ENCODE results near the gene HSPB8. TPM values are rescaled to one million over a fixed set of nuclear protein-coding genes. Genes with fewer than 3 reads are reported as not detected.

HSPB8 gene
- total and polyA plus RNA-seq, 7 experiments from 2014 or later: not detected

DNA sequence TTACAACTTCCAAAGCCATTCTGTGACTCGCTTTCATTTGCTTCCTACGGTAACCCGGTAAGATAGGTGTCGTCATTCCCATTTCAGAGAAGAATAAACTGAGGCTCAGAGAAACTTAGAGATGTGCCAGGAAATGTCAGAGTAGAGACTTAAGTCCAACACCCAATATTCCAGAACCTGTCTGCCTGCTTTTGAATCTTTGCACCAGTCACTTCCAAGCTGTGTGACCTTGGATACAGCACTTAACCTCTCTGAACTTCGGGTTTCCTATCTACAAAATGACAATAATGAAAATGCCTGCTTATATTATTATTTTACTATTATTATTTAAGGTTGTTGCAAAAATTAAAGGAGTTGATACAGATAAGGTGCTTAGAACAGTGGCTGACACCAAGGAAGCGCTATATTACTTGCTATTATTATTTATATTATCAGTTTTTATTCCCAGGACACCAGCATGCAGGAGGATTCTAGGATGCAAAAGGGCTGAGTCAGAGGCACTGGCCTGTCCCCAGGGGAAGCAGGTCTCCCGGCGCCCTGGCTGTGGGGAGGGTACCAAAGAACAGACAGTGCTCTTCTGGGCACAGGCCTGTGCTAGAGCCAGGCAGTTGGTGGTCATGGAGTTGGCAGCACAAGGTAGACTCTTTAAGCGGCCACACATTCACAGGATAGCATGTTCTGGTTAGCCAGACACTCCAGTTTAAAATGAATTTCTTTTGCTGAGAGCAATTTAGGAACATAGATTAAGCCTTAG is 5.4 kb downstream of the HSPB8 start:
- H3K9me3 ChIP-seq (ENCODE audit: control insufficient read depth in 2 of 3, low read length in 3 of 3): no peaks in the 10 kb centered on the region
- no peaks in the 10 kb centered on the region for H3K36me3 ChIP-seq (ENCODE audit: control insufficient read depth in 2 of 3, insufficient read depth in 3 of 3, low read length in 3 of 3)
- no peak for ATAC-seq
- H3K4me3 ChIP-seq (ENCODE audit: low read length): no peak overlapping the region
- H3K27me3 ChIP-seq (ENCODE audit: control insufficient read depth in 2 of 2, insufficient read depth in 2 of 2, low read length in 2 of 2): no peaks in the 10 kb centered on the region
- H3K9me3 Mint-ChIP-seq: no peaks in the 10 kb centered on the region
- CTCF ChIA-PET: no interaction called here
- DNase-seq: no peak
- no peaks in the 10 kb centered on the region for H3K4me1 ChIP-seq (ENCODE audit: control insufficient read depth in 2 of 2, insufficient read depth in 2 of 2, low read length in 2 of 2)
- H3K27ac ChIP-seq (ENCODE audit: low read depth, low read length): no peak overlapping the region
- no peaks in the 10 kb centered on the region for H3K36me3 Mint-ChIP-seq
- intact Hi-C loops (cut with micrococcal nuclease): no loop called here
- no peak overlapping the region for H3K4me3 Mint-ChIP-seq
- H3K27ac Mint-ChIP-seq: no peak overlapping the region
- peaks cover 0 to 13% (median 0%) of the 10 kb centered on the region in 5 donors for H3K27me3 Mint-ChIP-seq
- no peaks in the 10 kb centered on the region for H3K4me1 Mint-ChIP-seq
- POLR2A ChIA-PET: no interaction called here

GRCh38 chr12:119195256-119195655 is 16.5 kb downstream of the HSPB8 start:
- no peak overlapping the region for H3K4me3 Mint-ChIP-seq
- H3K27me3 ChIP-seq (ENCODE audit: control insufficient read depth in 2 of 2, insufficient read depth in 2 of 2, low read length in 2 of 2): no peaks in the 10 kb centered on the region
- intact Hi-C loops (cut with micrococcal nuclease): no loop called here
- H3K27ac ChIP-seq (ENCODE audit: low read depth, low read length): no peak overlapping the region
- no peak overlapping the region for H3K4me3 ChIP-seq (ENCODE audit: low read length)
- no peaks in the 10 kb centered on the region for H3K36me3 Mint-ChIP-seq
- no peak for DNase-seq
- no peaks in the 10 kb centered on the region for H3K9me3 ChIP-seq (ENCODE audit: control insufficient read depth in 2 of 3, low read length in 3 of 3)
- peaks cover 0 to 10% (median 2%) of the 10 kb centered on the region in 11 donors for H3K9me3 Mint-ChIP-seq
- no peak overlapping the region for H3K27ac Mint-ChIP-seq
- H3K36me3 ChIP-seq (ENCODE audit: control insufficient read depth in 2 of 3, insufficient read depth in 3 of 3, low read length in 3 of 3): no peaks in the 10 kb centered on the region
- peaks cover 0 to 5% (median 0%) of the 10 kb centered on the region in 5 donors for H3K27me3 Mint-ChIP-seq
- peaks cover 0 to 2% (median 0%) of the 10 kb centered on the region in 7 donors for H3K4me1 Mint-ChIP-seq
- POLR2A ChIA-PET: no interaction called here
- no peaks in the 10 kb centered on the region for H3K4me1 ChIP-seq (ENCODE audit: control insufficient read depth in 2 of 2, insufficient read depth in 2 of 2, low read length in 2 of 2)
- ATAC-seq: no peak
- CTCF ChIA-PET: no interaction called here

- H3K4me3 ChIP-seq (ENCODE audit: low read length): no peak overlapping the region
- H3K9me3 ChIP-seq (ENCODE audit: control insufficient read depth in 2 of 3, low read length in 3 of 3): no peaks in the 10 kb centered on the region
- no peak overlapping the region for H3K27ac ChIP-seq (ENCODE audit: low read depth, low read length)
- intact Hi-C loops (cut with micrococcal nuclease): no loop called here
- ChIA-PET CTCF (no interaction called here), POLR2A (no interaction called here)
- Mint-ChIP-seq H3K4me1 (peaks cover 0 to 2% (median 0%) of the 10 kb centered on the region in 7 donors), H3K9me3 (peaks cover 0 to 10% (median 2%) of the 10 kb centered on the region in 11 donors), H3K27ac (no peak overlapping the region), H3K4me3 (no peak overlapping the region), H3K36me3 (no peaks in the 10 kb centered on the region), H3K27me3 (peaks cover 0 to 9% (median 0%) of the 10 kb centered on the region in 5 donors)
- DNase-seq (no peak), ATAC-seq (no peak)
- H3K27me3 ChIP-seq (ENCODE audit: control insufficient read depth in 2 of 2, insufficient read depth in 2 of 2, low read length in 2 of 2): no peaks in the 10 kb centered on the region
- H3K4me1 ChIP-seq (ENCODE audit: control insufficient read depth in 2 of 2, insufficient read depth in 2 of 2, low read length in 2 of 2): no peaks in the 10 kb centered on the region
- H3K36me3 ChIP-seq (ENCODE audit: control insufficient read depth in 2 of 3, insufficient read depth in 3 of 3, low read length in 3 of 3): no peaks in the 10 kb centered on the region
Observed at GRCh38 chr12:119198440-119198839, 19.7 kb downstream of the HSPB8 start.

DNA sequence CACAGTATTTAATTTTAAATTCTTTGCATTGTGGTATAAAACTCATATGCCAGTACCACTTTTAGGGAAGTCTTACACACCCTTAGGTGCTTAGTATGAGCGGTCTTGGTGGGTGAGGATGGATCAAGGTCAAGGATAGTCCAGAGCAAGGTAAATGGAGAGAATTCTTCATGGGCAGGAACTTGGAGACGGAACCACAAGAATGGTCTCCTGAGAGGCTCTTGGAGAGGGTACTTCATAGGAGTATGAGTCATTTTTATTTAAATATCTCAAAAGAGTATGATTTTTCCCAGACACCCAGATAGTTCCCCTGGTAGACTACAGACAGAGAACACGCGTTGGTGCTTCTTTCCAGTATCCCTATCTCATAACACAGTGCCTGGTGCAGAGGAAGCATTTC is 21.9 kb downstream of the HSPB8 start:
- no peak overlapping the region for H3K27ac ChIP-seq (ENCODE audit: low read depth, low read length)
- no peaks in the 10 kb centered on the region for H3K4me1 ChIP-seq (ENCODE audit: control insufficient read depth in 2 of 2, insufficient read depth in 2 of 2, low read length in 2 of 2)
- no peaks in the 10 kb centered on the region for H3K27me3 ChIP-seq (ENCODE audit: control insufficient read depth in 2 of 2, insufficient read depth in 2 of 2, low read length in 2 of 2)
- ATAC-seq: no peak
- intact Hi-C loops (cut with micrococcal nuclease): no loop called here
- H3K27ac Mint-ChIP-seq: no peak overlapping the region
- no peaks in the 10 kb centered on the region for H3K36me3 Mint-ChIP-seq
- ChIA-PET CTCF (no interaction called here), POLR2A (no interaction called here)
- peaks cover 0 to 3% (median 0%) of the 10 kb centered on the region in 11 donors for H3K9me3 Mint-ChIP-seq
- H3K36me3 ChIP-seq (ENCODE audit: control insufficient read depth in 2 of 3, insufficient read depth in 3 of 3, low read length in 3 of 3): no peaks in the 10 kb centered on the region
- H3K4me3 ChIP-seq (ENCODE audit: low read length): no peak overlapping the region
- DNase-seq: no peak
- H3K4me3 Mint-ChIP-seq: no peak overlapping the region
- peaks cover 0 to 9% (median 0%) of the 10 kb centered on the region in 5 donors for H3K27me3 Mint-ChIP-seq
- peaks cover 0 to 2% (median 0%) of the 10 kb centered on the region in 7 donors for H3K4me1 Mint-ChIP-seq
- H3K9me3 ChIP-seq (ENCODE audit: control insufficient read depth in 2 of 3, low read length in 3 of 3): no peaks in the 10 kb centered on the region

DNA sequence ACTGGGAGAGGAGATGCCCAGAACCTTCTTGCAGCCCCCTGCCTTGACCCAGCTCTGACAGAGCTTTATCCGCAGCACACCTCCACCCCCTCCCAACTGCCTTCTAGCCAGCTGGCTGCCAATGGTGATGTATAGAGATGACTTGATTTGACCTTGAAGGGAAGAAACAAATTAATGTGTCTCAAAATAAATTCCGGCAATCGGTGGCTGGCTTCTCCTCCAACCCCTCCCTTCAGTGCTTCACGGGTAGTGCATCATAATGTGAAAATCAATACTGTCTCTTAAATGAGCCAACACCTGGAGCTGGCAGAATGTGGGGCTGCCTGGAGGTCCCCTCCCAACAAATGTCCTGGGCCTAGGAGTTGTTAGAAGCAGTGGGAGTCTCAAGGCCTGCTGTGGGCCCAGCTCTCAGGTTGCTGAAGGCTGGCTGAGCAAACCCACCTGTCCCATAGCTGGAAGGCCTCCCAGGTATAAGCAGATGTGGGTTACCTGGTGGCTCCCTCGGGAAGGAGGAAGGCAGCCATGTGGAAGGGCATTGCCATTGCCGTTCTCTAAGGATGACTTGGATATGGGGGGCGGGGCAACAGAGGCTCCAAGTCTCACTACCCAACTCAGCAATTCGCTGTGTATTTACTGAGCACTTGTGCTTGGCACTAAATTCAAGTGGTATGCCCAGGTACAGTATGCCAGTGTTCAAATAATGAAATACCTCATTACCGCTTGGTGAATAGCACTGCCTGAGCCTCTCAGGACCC is 23.2 kb downstream of the HSPB8 start:
- no peaks in the 10 kb centered on the region for H3K36me3 ChIP-seq (ENCODE audit: control insufficient read depth in 2 of 3, insufficient read depth in 3 of 3, low read length in 3 of 3)
- DNase-seq (no peak), ATAC-seq (no peak)
- peaks cover 0 to 3% (median 0%) of the 10 kb centered on the region in 11 donors for H3K9me3 Mint-ChIP-seq
- H3K4me3 ChIP-seq (ENCODE audit: low read length): no peak overlapping the region
- H3K4me3 Mint-ChIP-seq: no peak overlapping the region
- H3K27me3 ChIP-seq (ENCODE audit: control insufficient read depth in 2 of 2, insufficient read depth in 2 of 2, low read length in 2 of 2): no peaks in the 10 kb centered on the region
- H3K27me3 Mint-ChIP-seq: peaks cover 0 to 9% (median 0%) of the 10 kb centered on the region in 5 donors
- H3K4me1 ChIP-seq (ENCODE audit: control insufficient read depth in 2 of 2, insufficient read depth in 2 of 2, low read length in 2 of 2): no peaks in the 10 kb centered on the region
- CTCF ChIA-PET: no interaction called here
- intact Hi-C loops (cut with micrococcal nuclease): no loop called here
- peaks cover 0 to 2% (median 0%) of the 10 kb centered on the region in 7 donors for H3K4me1 Mint-ChIP-seq
- no peak overlapping the region for H3K27ac Mint-ChIP-seq
- no peaks in the 10 kb centered on the region for H3K36me3 Mint-ChIP-seq
- no peaks in the 10 kb centered on the region for H3K9me3 ChIP-seq (ENCODE audit: control insufficient read depth in 2 of 3, low read length in 3 of 3)
- POLR2A ChIA-PET: no interaction called here
- H3K27ac ChIP-seq (ENCODE audit: low read depth, low read length): no peak overlapping the region

DNA sequence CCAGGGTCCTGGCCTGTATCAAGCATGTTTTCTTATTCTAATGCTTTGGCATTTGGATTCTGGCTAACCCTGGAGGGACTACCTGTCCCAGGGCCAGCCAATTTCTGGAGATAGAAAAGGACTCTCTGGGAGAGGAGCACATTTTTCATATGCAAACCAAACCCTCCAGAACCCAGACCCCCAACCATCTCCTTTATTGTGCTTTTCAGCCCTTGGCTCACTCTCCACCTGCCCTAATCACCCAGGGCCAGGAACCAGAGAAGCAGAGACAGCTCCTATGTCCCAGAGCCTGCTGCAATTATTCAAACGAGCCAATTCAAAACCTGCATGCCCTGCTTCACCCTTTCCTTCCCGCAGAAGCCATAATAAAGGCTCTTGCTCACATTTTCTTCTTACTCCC is 23.8 kb downstream of the HSPB8 start:
- peaks cover 0 to 2% (median 0%) of the 10 kb centered on the region in 7 donors for H3K4me1 Mint-ChIP-seq
- H3K27ac Mint-ChIP-seq: no peak overlapping the region
- H3K4me3 ChIP-seq (ENCODE audit: low read length): no peak overlapping the region
- H3K9me3 ChIP-seq (ENCODE audit: control insufficient read depth in 2 of 3, low read length in 3 of 3): no peaks in the 10 kb centered on the region
- H3K36me3 Mint-ChIP-seq: no peaks in the 10 kb centered on the region
- no peaks in the 10 kb centered on the region for H3K36me3 ChIP-seq (ENCODE audit: control insufficient read depth in 2 of 3, insufficient read depth in 3 of 3, low read length in 3 of 3)
- H3K4me3 Mint-ChIP-seq: no peak overlapping the region
- no peaks in the 10 kb centered on the region for H3K4me1 ChIP-seq (ENCODE audit: control insufficient read depth in 2 of 2, insufficient read depth in 2 of 2, low read length in 2 of 2)
- no peak overlapping the region for H3K27ac ChIP-seq (ENCODE audit: low read depth, low read length)
- H3K27me3 Mint-ChIP-seq: peaks cover 0 to 9% (median 0%) of the 10 kb centered on the region in 5 donors
- no peaks in the 10 kb centered on the region for H3K27me3 ChIP-seq (ENCODE audit: control insufficient read depth in 2 of 2, insufficient read depth in 2 of 2, low read length in 2 of 2)
- no peak for ATAC-seq
- ChIA-PET CTCF (no interaction called here), POLR2A (no interaction called here)
- H3K9me3 Mint-ChIP-seq: peaks cover 0 to 3% (median 0%) of the 10 kb centered on the region in 11 donors
- no peak for DNase-seq
- intact Hi-C loops (cut with micrococcal nuclease): no loop called here
